Measurements from ENCODE around the gene POLD2. TPM values are rescaled to one million over a fixed set of nuclear protein-coding genes. Genes with fewer than 3 reads are reported as not detected.

The POLD2 gene
- total RNA-seq, 1 experiment from 2014 or later = 186 TPM

DNA sequence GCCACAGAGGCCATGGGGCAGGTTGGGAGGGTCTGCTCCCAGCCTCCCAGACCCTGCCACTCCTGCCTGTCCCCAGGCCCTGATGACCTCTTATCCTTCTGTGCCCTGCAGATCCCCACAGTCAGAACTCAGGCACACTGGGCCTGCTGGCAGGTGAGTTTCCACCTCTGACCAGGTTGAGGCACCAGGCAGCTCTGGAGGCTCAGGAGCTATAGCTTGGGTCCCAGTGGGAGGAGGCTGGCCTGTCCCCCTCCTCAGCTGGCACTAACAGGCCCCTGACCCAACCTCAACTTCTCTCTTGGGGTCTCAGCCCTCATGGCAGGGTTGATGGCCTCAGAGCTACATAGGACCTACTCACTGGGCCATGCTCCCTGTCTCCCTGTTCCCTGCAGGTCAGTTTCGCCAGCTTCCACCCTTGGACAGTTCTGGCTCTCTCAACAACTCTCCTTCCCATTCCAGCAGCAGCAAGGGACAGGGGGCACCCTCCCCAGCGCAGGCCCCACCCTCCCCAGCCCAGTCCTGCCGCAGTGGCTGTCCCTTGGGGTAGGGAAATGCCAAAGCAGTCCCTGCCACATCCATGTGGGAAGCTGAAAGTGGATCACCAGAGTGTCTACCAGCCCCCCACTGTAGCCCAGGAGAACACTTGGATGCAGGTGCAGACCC lies 21.9 kb downstream of the POLD2 start:
- no peaks in the 10 kb centered on the region for H3K27me3 ChIP-seq
- no peaks in the 10 kb centered on the region for H3K9me3 ChIP-seq
- H3K36me3 ChIP-seq = peaks cover 8% of the 10 kb centered on the region
- H3K4me3 ChIP-seq = no peak overlapping the region
- DNase-seq = no peak

DNA sequence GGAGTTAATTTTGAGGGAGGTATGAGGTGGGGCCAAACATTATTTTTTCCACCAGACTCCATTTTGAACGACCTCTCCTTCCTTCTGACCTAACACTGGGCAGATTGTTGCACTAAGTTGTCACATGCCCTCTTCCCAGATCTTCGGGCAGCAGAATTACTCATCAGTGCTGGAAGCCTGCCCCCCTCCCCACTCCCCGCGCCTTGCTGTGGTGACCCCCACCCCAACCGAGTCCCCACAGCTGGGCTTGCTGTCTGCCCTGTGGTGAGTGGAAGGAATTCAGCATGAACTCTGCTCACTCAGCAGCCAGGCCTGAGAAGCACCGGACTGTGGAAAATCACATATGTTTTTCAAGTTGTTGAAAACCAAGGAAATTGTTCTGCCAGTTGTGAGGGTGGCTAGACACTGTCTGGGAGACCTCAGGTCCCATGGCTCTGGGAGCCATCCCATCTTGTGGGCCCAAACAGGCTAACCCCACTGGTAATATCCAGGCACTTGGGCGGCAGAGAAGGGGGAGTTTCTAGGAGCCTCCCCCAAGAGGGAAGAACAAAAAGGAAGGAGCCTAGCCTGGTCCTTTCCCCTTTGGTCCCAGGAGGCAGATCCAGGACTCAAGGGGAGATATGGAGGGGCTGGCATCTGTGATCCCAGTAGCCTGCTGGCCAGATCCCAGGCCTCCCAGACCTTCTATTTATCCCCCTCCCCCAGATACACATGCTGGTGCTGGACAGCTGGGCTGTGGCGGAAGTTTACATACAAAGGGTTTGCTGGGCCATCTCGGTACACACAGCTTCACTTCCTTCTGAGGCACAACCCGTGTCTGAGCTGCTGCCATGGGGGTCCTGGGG lies 22.7 kb downstream of the POLD2 start:
- Histone ChIP-seq H3K36me3 (peaks cover under 1% of the 10 kb centered on the region), H3K9me3 (no peaks in the 10 kb centered on the region), H3K4me3 (no peak overlapping the region), H3K27me3 (no peaks in the 10 kb centered on the region)
- peak; percentile 58 for DNase-seq

DNA sequence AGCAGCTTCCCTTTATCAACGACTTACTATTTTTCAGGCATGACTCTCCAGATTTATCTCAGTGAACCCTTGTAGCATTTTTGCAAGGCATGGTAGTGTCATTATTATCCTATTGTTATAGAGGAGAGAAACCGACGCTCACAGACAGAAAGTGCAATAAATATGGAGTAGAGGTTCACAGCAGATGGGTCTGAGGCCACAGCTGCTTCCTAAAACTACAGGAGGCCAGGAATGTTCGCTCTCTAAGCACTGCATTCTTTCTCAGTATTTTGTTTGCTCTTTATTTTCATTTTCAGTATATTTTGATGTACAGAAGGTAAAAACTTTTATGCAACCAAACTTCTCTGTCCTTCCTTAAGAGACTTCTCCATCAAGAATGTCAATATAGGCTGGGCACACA lies 23.7 kb downstream of the POLD2 start:
- H3K4me3 ChIP-seq = no peak overlapping the region
- no peaks in the 10 kb centered on the region for H3K9me3 ChIP-seq
- DNase-seq = no peak
- H3K27me3 ChIP-seq = no peaks in the 10 kb centered on the region
- no peaks in the 10 kb centered on the region for H3K36me3 ChIP-seq

DNA sequence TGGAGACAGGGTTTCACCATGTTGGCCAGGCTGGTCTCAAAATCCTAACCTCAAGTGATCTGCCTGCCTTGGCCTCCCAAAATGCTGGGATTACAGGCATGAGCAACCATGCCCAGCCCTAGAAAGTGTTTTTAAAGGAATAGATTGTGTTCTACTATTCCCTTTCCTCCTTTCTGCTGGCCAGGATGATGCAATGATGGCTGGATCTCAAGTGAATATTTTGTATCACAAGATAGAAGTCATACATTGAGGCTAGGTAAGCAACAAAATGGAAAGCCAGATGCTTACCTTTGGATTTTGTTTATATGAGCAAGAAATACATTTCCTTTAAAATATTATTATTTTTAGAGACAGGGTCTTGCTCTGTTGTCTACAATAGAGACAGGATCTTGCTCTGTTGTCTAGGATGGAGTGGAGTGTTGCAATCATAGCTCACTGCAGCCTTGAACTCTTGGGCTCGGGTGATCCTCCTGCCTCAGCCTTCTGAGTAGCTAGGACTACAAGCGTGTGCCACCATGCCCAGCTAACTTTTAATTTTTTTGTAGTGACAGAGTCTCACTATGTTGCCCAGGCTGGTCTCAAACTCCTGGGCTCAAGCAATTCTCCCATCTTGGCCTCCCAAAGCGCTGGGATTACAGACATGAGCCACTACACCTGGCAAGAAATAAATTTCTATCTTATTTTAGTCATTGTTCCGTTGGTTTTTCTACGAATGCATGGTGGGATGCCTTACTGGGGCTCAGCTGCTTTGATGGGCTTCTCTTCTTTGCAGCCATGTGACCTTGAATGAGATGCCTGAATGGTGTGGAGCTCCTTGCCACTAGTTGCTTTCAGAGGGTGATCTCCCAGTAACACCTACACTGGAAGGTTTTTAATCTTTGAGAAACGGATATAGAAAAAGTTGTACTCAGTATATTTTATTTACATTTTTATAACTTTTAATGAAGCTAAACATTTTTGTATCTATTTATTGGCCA lies 25.0 kb downstream of the POLD2 start:
- Histone ChIP-seq H3K9me3 (no peaks in the 10 kb centered on the region), H3K4me3 (no peak overlapping the region), H3K27me3 (no peaks in the 10 kb centered on the region), H3K36me3 (no peaks in the 10 kb centered on the region)
- DNase-seq = no peak

DNA sequence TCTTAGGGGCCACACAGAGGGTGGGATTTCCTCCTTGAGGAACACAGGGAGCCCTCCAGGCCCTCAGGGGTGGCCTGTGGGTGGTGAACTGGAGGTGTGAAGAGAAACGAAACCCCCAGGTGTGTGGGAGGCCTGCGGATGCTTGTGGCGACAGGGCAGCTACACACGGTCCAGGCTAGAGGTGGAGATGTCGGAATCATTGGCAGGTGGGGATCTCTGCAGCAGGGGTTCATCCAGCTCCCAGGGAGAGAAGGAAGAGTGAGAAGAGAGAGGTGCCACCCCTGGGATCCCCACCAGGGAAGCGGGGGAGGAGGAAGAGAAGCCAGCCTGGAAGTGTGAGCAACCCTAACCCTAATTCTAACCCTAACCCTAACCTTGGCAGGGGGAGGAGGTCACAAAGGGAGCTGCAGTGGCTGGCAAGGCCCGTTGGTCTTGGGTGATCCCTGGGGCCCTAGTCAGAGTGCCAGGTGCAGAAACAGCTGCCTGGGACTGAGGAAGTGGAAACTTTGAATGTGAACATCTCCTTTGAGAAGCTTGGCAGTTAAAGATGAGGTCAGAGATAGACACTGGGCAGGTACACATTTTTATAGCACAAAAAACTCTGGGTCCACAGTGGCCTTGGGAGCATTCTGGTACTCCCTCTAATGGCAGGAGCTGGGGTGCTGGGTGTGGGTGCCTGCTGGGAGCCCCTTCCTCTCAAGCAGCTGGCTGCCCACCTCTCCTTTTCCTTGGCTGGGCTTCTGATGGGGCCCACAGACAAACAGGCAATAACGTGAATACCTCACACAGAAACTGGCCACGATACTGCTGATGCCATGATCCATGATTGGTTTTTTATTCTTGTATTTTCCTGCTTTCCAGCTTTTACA lies 26.1 kb downstream of the POLD2 start:
- Histone ChIP-seq H3K9me3 (no peaks in the 10 kb centered on the region), H3K4me3 (no peak overlapping the region), H3K27me3 (no peaks in the 10 kb centered on the region), H3K36me3 (no peaks in the 10 kb centered on the region)
- DNase-seq = no peak

DNA sequence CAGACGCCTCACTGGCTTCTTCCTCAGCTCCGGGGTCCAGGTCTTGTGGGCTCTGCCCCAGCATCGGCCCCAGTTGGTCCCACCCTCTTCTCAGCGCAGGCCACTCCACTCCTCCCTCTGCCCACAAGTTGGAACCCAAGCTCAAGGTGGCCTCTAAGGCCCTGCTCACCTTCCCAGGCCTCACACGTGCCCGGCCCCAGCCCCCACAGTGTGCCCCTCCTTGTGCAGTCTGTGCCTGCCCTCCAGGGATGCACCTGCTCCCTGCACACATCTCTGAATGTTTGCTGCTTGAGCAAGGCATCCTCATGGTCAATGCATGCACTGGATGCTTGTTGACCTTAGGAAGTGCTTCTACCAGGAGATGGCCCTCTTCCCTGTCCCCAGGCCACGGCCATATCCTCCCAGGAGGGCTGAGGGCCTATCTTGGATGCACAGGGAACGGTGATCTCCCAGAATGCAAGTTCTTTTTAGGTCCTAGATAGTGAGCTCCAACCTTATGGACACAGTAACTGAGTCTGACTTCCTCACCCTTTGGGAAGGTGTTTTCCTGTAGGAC lies 26.9 kb downstream of the POLD2 start:
- no peaks in the 10 kb centered on the region for H3K9me3 ChIP-seq
- no peaks in the 10 kb centered on the region for H3K36me3 ChIP-seq
- no peak for DNase-seq
- no peaks in the 10 kb centered on the region for H3K27me3 ChIP-seq
- H3K4me3 ChIP-seq = no peak overlapping the region

DNA sequence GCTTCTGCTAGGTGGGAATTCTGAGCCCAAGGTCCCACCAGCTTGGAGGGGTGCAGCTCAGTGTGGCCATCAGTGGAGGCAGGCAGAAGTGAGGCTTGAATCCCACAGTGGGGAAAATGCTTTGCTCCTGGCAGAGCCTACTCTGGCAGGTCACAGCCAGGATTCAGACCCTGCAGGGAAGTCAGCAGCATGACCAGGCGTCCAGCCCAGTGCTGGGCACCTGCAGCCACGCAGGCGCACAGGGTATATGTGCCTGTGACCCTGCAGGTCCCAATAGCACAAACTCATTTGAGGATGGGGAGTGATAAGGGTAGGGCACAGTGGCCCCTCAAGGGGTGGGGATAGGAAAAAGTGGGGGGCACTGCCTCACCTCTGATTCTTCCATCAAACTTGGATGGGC lies 27.6 kb downstream of the POLD2 start:
- Histone ChIP-seq H3K36me3 (no peaks in the 10 kb centered on the region), H3K4me3 (no peak overlapping the region), H3K9me3 (no peaks in the 10 kb centered on the region), H3K27me3 (no peaks in the 10 kb centered on the region)
- no peak for DNase-seq

DNA sequence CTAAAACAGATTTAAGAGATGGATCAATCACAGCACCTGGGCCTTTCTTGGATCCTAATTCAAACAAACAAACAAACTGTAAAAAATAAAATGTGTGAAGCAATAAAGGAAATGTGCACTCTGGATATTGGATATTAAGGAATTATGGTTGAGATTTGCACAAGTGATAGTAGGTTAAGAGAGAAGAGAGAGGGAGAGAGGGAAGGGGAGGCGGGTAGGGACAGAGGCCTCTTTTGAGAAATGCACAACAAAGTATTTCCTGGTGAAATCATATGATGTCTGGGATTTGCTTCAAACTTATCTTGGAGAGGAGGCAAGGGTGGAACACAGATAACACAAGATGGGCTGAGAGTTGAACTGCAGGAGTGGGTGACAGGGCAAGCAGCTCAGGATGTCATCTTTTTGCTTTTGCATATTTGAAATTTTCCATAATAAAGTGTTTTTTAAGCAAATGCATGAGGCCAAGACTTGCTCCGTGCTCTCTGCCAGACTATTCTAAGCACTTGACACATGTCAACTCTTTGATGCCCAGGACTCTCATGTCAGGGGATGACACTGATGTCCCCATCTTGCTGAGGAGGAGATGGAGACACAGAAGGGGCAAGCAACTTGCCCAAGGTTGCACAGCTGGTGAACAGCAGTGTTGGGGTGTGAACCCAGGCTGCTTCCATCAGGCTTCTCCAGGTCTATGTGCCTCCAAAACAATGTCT lies 28.3 kb downstream of the POLD2 start:
- Histone ChIP-seq H3K36me3 (no peaks in the 10 kb centered on the region), H3K4me3 (no peak overlapping the region), H3K9me3 (no peaks in the 10 kb centered on the region), H3K27me3 (no peaks in the 10 kb centered on the region)
- no peak for DNase-seq

DNA sequence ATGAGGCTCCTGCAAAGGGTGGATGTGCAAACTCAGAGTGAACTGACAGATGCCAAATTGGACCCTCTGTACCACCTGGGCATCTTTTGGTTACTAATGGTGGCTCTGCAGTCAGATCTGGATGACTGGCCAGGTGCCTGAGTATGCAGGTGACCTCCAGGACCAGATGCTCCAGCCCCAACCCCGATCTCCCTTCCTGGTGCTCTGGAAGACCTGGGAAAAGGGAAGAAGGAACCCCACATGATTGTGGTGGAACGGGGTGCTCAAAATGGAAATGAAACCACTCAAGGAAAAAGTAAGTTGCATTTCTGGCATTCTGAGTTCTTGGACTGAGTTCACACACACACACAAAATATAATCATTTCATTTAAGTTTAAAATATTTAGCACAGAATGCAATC lies 29.0 kb downstream of the POLD2 start:
- H3K36me3 ChIP-seq = no peaks in the 10 kb centered on the region
- H3K9me3 ChIP-seq = no peaks in the 10 kb centered on the region
- no peak for DNase-seq
- no peak overlapping the region for H3K4me3 ChIP-seq
- no peaks in the 10 kb centered on the region for H3K27me3 ChIP-seq

DNA sequence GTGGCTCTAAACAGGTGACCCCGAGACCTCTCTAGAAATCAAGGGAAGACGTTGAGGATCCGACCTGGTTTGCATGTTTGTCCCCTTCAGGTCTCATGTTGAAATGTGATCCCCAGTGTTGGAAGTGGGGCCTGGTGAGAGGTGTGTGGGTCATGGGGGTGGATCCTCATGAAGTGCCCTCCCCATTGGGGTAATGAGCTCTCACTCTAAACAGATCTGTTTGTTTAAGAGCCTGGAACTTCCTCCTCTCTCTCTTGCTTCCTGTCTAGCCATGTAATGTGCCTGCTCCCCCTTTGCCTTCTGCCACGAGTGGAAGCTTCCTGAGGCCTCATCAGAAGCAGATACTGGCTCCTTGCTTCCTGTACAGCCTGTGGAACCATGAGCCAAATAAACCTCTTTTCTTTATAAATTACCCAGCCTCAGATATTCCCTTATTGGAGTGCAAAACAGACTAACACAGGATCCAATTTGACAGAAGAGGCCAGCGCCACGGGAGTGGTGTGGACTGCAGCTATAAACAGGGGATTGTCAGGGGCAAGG lies 30.2 kb downstream of the POLD2 start:
- no peaks in the 10 kb centered on the region for H3K36me3 ChIP-seq
- no peak for DNase-seq
- H3K9me3 ChIP-seq = no peaks in the 10 kb centered on the region
- no peak overlapping the region for H3K4me3 ChIP-seq
- H3K27me3 ChIP-seq = no peaks in the 10 kb centered on the region

DNA sequence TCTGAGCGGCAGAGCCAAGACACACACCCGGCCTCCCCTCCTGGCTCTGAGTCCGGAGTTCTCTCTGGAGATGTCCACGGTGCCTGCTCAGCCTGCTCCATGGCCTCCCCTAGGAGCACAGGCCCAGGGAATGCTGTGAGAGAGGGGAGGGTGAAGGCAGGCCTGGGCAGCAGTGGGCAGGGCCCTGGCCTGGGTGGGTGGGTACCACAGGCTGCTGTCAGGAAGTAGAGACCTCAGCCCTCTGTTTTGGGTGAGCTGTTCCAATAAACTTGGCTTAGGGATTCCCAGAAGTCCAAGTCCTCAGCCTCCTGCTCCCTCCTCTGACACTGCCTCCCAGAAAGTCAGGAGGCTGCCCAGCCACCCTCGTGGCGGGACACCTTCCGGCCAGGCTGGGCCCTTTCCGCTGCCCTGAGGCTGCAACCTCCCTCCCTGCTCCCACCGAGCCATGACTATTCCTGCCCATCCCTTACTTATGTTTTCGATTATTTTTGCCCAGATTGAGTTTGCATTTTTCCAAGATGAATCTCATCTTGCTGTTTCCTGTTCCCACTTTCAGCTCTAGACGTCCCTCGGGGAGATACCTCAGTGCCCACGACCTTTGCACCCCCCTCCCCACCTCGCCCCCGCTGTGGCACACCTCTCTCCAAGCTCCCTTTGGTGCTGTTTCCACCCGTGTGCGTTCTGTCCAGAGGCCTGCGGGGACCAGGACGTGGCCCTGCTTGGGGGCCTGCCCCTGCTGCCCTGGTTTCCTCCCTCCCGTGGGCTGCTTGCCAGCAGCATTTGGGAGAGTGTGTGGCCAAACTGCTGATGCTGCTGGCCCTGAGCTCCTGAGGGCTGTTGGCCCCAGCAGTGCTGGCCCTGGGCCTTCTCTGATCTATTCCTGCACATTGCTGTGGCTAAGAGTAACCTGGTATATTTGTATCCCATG lies 35.2 kb downstream of the POLD2 start:
- Histone ChIP-seq H3K4me3 (no peak overlapping the region; the same call in 1 of the 2 replicates), H3K36me3 (no peaks in the 10 kb centered on the region), H3K27me3 (no peaks in the 10 kb centered on the region), H3K9me3 (no peaks in the 10 kb centered on the region)
- peak; percentile 97 for DNase-seq

DNA sequence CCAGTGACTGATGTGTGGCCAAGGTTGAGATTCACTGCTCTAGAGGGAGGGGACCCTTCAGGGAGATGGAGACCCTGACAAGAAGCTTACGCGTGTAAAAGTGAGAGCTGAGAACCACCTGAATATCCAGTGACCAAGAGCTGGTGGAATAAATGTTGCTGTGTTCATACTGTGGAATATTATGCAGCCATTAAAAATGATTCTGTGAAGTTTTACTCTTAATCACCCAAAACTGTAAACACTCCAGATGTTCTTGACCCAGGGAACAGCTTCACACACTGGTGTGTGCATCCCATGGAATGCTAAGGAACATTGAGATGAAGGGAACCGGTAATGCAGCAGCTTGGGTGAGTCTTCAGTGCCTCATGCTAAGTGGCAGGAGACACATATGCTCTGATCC lies 36.7 kb downstream of the POLD2 start:
- no peak overlapping the region for H3K4me3 ChIP-seq
- H3K9me3 ChIP-seq = no peaks in the 10 kb centered on the region
- H3K27me3 ChIP-seq = no peaks in the 10 kb centered on the region
- no peaks in the 10 kb centered on the region for H3K36me3 ChIP-seq
- no peak for DNase-seq

DNA sequence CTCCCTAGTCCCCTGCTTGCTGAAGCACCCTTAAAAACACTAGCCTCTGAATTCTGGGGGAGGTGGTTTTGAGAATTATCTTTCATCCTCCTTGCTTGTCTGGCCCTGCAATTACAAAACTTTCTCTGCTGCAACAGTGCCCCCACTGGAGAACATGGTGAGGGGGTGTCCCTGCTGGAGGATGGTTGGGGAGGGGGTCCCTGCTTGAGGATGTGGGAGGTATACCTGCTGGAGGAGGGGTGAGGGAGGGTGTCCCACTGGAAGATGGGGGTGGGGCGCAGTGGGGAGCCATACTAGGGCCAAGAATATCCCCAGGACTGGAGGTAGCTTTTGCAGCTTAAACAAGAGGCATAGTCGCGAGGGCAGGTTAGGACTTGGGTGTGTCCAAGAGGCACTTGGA lies 37.8 kb downstream of the POLD2 start:
- no peak overlapping the region for H3K4me3 ChIP-seq
- no peak for DNase-seq
- no peaks in the 10 kb centered on the region for H3K27me3 ChIP-seq
- H3K36me3 ChIP-seq = peaks cover 8% of the 10 kb centered on the region
- H3K9me3 ChIP-seq = no peaks in the 10 kb centered on the region

DNA sequence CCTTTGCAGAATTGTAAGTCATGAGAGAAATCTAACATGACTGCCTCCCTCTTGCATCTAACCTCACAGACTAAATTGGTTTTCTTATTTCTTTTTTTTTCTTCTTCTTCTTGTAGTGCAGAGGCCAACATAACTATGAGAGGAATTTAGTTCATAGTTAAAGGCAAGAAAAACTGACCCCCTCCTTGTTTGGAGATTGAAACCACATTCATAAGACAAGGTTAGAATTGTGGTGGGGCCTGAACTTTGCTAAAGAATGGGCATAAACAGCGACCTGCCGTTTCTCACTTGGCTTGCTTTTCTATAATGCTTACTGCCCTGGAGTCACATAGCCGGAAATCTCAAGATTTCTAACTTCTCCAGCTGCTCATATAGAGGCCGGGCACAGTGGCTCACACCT lies 38.6 kb downstream of the POLD2 start:
- peaks cover 8% of the 10 kb centered on the region for H3K36me3 ChIP-seq
- H3K27me3 ChIP-seq = no peaks in the 10 kb centered on the region
- H3K4me3 ChIP-seq = no peak overlapping the region
- no peak for DNase-seq
- no peaks in the 10 kb centered on the region for H3K9me3 ChIP-seq
